NCI-H2081 (cell line): Measurements from ENCODE around the gene ATP2B2.

Experiments used
- DNase-seq, 2 experiments: peaks; one replicate each; lab custom pipeline; 2025; lab: John Stamatoyannopoulos, UW

ATP2B2 gene

GRCh38 chr3:10493202-10493589 is 12.2 kb downstream of the ATP2B2 start:
- no peak for DNase-seq

DNA sequence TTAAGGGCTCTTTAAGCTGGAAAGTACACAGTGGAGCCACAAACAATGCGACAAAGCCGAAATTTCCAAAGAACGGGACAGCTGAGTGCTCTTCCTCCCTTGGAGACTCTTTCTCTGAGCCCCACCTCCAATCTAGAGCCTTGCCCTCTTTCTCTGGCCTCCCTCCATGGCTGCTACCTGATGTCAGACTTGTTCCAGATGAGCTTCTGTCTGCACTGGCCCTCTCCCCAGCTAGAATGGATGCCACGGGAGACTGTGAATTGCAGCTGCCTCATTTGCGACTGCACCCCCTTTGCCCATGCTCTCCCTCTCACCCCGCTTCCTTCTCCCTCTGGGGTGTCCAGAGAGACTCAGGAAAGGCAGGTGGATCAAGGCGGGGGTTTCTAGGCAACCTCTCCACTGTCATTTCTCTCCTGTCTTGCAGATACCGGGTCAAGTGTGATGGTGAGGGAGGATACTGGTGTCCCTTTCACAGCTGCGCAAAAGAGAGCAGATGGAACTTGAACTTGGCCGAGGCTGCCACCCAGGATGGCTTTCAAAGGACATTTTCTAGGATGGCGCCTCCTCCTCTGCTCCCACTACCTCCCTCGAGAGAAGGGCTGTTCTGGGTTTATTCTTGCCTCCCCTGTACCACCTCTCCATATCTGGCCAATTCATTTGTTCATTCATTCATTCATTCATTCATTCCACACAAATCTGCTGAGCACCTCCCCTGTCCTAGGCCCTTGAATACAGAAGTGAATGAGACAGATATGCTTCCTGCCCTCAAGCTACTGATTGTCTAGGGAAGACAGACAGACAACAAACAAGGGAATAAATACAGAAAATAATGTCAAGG is 12.8 kb downstream of the ATP2B2 start:
- DNase-seq = no peak

DNA sequence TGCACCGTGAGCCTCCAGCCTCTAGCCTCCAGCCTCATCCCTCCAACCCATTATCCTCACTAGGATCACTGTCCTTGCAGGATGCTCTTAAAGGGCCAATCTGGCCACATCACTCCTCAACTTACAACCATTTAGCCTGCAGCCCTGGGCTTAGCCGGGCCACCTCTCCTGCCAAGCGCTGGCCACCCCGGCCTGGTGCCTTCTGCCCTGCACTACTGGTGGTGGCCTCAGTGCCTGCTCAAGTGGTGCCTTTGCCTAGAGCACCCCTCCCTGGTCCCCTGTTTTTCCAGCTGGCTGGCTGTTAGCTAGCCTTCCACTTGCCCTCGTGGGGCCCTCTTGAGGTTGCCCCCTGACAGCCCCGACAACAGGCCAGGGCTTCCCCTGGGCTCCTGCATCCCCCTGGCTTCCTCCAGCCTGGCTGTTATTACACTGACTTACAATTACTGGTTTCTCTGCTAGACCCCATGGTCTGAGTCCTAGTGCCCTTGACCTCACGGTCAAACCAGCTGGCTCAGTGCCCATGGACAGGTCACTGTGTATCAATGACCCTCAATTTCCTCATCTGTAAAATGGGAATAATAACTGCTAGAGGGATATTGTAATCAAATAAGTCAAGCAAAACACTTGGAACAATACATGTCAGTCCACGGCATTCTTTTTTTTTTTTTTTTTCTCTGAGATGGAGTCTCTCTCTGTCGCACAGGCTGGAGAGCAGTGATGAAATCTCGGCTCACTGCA is 15.5 kb downstream of the ATP2B2 start:
- no peak for DNase-seq

GRCh38 chr3:10487988-10488633 is 17.3 kb downstream of the ATP2B2 start:
- DNase-seq = no peak

- DNase-seq = no peak
Measured at GRCh38 chr3:10485806-10486205, 19.6 kb downstream of the ATP2B2 start.

- DNase-seq = no peak
Measured at GRCh38 chr3:10485380-10485779, 20.0 kb downstream of the ATP2B2 start.

GRCh38 chr3:10484709-10485108 is 20.7 kb downstream of the ATP2B2 start:
- DNase-seq = no peak

- DNase-seq = no peak
Measured at GRCh38 chr3:10483686-10484345, 21.6 kb downstream of the ATP2B2 start.

DNA sequence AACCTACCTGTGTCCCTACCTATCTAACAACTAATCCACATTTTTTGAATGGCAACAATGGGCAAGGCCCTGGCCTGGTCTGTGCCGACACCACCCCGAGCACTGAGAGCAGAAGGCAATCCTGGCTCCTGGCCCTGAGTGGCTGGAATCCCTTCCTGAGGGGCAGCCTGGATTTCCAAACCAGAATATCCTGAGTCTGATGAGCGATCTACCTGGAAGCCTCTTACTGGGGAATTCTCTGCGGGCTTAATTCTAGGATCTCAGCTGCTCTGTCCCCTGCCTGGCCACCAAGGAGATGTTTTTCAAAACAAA is 22.1 kb downstream of the ATP2B2 start:
- DNase-seq = no peak

GRCh38 chr3:10482631-10483363 is 22.6 kb downstream of the ATP2B2 start:
- DNase-seq = no peak

GRCh38 chr3:10480871-10481378 is 24.5 kb downstream of the ATP2B2 start:
- DNase-seq = no peak

DNA sequence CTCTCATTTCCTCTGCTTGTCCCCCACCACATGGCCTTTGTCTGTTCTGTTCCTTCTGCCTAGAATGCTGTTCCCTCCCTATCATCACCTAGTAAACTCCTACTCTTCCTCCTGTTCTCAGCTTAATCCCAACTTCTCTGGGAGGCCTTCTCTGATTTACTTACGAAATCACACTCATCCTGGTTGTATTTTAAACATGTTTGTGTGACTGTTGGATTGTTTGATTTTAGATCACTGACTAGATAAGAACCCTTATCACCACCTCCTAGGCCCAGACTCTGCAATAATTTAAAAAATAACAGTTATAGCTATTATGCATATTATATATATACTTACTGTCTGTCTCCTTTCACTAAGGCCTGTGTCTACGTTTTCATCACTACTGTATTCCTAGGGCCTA is 26.1 kb downstream of the ATP2B2 start:
- no peak for DNase-seq

- DNase-seq = no peak
Measured at GRCh38 chr3:10475983-10476382, 29.4 kb downstream of the ATP2B2 start.

DNA sequence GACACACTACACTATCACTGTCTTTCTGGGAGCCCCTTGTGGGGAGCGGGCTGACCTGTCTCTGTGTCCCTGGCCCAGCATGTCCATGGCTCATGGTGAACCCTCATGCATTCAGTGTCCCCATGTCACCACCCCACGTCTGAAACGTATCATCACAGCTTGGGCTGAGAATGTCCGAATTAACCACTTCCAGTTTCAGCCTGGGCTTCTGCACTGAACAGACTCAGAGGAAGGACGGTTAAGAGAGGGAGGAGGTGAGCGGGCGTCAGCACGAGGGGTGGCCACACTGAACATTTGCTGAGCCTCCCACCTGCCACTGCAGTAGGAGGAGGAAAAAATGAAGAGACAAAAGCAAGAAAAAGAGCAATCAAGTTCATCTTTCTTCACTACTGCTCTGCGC is 30.5 kb downstream of the ATP2B2 start:
- DNase-seq = no peak

DNA sequence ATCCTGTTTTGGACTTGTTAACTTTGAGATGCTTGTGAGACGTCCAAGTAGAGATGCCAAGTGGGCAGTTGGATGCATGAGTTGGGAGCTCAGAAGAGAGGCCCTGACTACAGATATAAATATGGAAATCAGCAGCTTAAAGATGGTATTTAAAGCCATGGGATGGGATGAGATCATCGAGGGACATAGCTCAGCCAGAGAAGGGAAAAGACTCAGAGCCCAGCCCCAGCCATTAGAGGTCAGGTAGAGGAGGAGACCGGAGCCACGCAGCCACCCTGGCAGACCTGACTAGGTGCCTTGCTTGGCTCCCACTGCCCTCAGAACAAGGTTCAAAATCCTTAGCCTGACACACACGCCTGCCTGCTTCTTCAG is 31.1 kb downstream of the ATP2B2 start:
- no peak for DNase-seq

- DNase-seq = no peak
Measured at GRCh38 chr3:10473581-10474274, 31.7 kb downstream of the ATP2B2 start.

DNA sequence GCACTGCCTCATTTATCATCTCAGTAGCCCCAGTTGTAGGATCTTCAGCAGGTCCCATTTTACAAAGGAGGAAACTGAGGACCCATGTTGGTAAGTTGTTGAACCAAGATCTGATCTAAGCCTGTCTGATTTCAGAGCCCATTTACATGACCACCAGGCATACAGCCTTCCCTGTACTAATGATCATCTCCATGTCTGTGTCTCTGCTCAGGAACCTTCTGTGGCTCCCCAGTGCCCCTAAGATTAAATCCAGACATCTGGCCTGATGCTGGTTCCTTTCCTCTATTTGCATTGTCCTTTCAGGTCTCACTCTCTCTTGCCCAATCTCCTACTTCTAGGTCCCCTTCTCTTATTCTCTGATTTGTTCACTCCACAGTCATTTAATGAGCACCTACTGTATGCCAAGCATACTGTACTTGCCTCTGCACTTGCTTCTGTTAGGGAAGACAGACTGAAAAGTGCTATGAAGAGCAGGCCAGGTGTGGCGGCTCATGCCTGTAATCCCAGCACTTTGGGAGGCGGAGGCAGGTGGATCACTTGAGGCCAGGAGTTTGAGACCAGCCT is 32.4 kb downstream of the ATP2B2 start:
- no peak for DNase-seq

DNA sequence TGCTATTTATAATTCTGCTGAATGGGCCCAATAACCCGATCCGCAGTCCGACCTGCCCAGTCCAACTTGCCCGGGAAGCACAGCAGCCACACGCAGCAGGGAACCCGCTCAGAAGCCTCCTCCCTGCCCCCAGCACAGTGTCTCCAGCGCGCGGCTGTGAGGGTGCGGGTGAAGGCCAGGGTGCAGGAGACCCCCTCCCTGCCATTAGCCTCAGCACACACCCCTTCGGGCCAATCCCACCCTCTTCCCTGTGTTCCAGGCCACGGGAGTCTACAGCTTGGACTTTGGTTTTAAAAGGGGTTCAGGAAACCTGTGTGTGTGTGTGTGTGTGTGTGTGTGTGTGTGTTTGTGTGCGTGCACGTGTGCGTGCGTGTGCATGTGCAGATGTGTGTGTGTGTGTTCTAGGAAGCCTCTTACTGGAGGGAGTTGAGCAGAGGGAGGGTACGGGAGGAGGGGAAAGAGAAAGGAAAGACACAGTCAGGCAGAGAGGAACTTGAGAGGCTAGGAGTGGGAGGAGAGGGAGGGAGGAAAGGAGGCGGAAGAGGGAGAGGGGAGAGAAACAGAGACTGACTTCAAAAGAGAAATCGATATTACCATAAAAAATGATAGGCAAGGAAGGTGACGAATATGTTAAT is 34.2 kb downstream of the ATP2B2 start:
- no peak for DNase-seq

GRCh38 chr3:10470120-10471053 is 35.0 kb downstream of the ATP2B2 start:
- DNase-seq = no peak
